H9 (cell line): Measurements from ENCODE around the gene RPL22. TPM values are rescaled to one million over a fixed set of nuclear protein-coding genes. Genes with fewer than 3 reads are reported as not detected.

Experiments used
- DNase-seq: peaks from one replicate; pipeline ENCODE4 v3.0.0-alpha.2; 2017
- H2AFZ ChIP-seq: one replicate; pipeline ENCODE4 v1.6.1; 2013; ENCODE audit warnings: mild to moderate bottlenecking, low read length, control low read depth, moderate library complexity
- H2AK5ac ChIP-seq: 2 replicates; pipeline ENCODE4 v1.6.1; 2013; ENCODE audit warnings: low read length, control low read depth, mixed read lengths; ENCODE audit not compliant: insufficient read length
- H2BK120ac ChIP-seq: one replicate; pipeline ENCODE4 v1.6.1; 2013; ENCODE audit warnings: low read depth, mild to moderate bottlenecking, low read length, control low read depth, inconsistent platforms; ENCODE audit not compliant: poor library complexity, severe bottlenecking
- H2BK12ac ChIP-seq: 2 replicates; pipeline ENCODE4 v1.6.1; 2013; ENCODE audit warnings: low read length, control low read depth, mixed read lengths, low read depth; ENCODE audit not compliant: insufficient read length
- H2BK15ac ChIP-seq: 2 replicates; pipeline ENCODE4 v1.6.1; 2013; ENCODE audit warnings: low read depth, low read length, control low read depth
- H2BK20ac ChIP-seq: one replicate; pipeline ENCODE4 v1.6.1; 2013; ENCODE audit warnings: low read depth, mild to moderate bottlenecking, low read length, control low read depth, inconsistent platforms; ENCODE audit not compliant: poor library complexity, severe bottlenecking
- H2BK5ac ChIP-seq: 2 replicates; pipeline ENCODE4 v1.6.1; 2013; ENCODE audit warnings: low read length, control low read depth, mixed read lengths; ENCODE audit not compliant: insufficient read length
- H3K14ac ChIP-seq: 2 replicates; pipeline ENCODE4 v1.6.1; 2013; ENCODE audit warnings: low read length, control low read depth; ENCODE audit not compliant: insufficient read depth
- H3K18ac ChIP-seq: 2 replicates; pipeline ENCODE4 v1.6.1; 2013; ENCODE audit warnings: low read depth, mild to moderate bottlenecking, mixed read lengths, low read length, control low read depth; ENCODE audit not compliant: insufficient read length
- H3K23ac ChIP-seq: 2 replicates; pipeline ENCODE4 v1.6.1; 2013; ENCODE audit warnings: low read length, control low read depth, mixed read lengths, low read depth; ENCODE audit not compliant: insufficient read length
- H3K23me2 ChIP-seq: 2 replicates; pipeline ENCODE4 v1.6.1; 2013; ENCODE audit warnings: low read depth, mild to moderate bottlenecking, mixed read lengths, low read length, control low read depth; ENCODE audit not compliant: insufficient read length, poor library complexity, severe bottlenecking
- H3K27ac ChIP-seq: 2 replicates; pipeline ENCODE4 v1.5.1; 2013; ENCODE audit warnings: low read length, control low read depth, mixed read lengths, low read depth; ENCODE audit not compliant: insufficient read length
- H3K27me3 ChIP-seq: 2 replicates; pipeline ENCODE4 v1.6.1; 2013; ENCODE audit warnings: low read length, control low read depth, inconsistent platforms; ENCODE audit not compliant: insufficient read depth
- H3K4ac ChIP-seq: 2 replicates; pipeline ENCODE4 v1.6.1; 2013; ENCODE audit warnings: low read depth, mild to moderate bottlenecking, control low read depth, inconsistent platforms, low read length, moderate library complexity
- H3K4me1 ChIP-seq: 2 replicates; pipeline ENCODE4 v1.6.1; 2013; ENCODE audit warnings: low read length, control low read depth, inconsistent platforms; ENCODE audit not compliant: insufficient read depth
- H3K4me2 ChIP-seq: 2 replicates; pipeline ENCODE4 v1.6.1; 2013; ENCODE audit warnings: low read length, control low read depth, mixed read lengths; ENCODE audit not compliant: insufficient read length, insufficient read depth
- H3K56ac ChIP-seq: 2 replicates; pipeline ENCODE4 v1.6.1; 2013; ENCODE audit warnings: low read depth, mild to moderate bottlenecking, mixed read lengths, low read length, control low read depth; ENCODE audit not compliant: insufficient read length
- H3K79me1 ChIP-seq: 2 replicates; pipeline ENCODE4 v1.6.1; 2013; ENCODE audit warnings: low read depth, mild to moderate bottlenecking, moderate library complexity, low read length, control low read depth, inconsistent platforms; ENCODE audit not compliant: insufficient read depth, poor library complexity, severe bottlenecking
- H3K79me2 ChIP-seq: 2 replicates; pipeline ENCODE4 v1.6.1; 2013; ENCODE audit warnings: low read length, control low read depth, inconsistent platforms; ENCODE audit not compliant: insufficient read depth
- H3K9ac ChIP-seq: 2 replicates; pipeline ENCODE4 v1.6.1; 2013; ENCODE audit warnings: low read length, control low read depth, mixed read lengths; ENCODE audit not compliant: insufficient read length; ENCODE audit errors: extremely low read depth
- H3K9me3 ChIP-seq: one replicate; pipeline ENCODE4 v1.6.1; 2013; ENCODE audit warnings: low read depth, low read length, inconsistent platforms; ENCODE audit not compliant: control insufficient read depth
- H3T11ph ChIP-seq: one replicate; pipeline ENCODE4 v1.6.1; 2013; ENCODE audit warnings: mild to moderate bottlenecking, low read length, control low read depth, inconsistent platforms
- H4K20me1 ChIP-seq: one replicate; pipeline ENCODE4 v1.6.1; 2013; ENCODE audit not compliant: control insufficient read depth, insufficient read length, insufficient read depth
- H4K5ac ChIP-seq: 2 replicates; pipeline ENCODE4 v1.6.1; 2013; ENCODE audit warnings: low read depth, mild to moderate bottlenecking, mixed read lengths, low read length, control low read depth; ENCODE audit not compliant: insufficient read length
- H4K8ac ChIP-seq: replicated peaks from 2 replicates; pipeline ENCODE4 v1.6.1; 2013; ENCODE audit warnings: low read length, control low read depth, mixed read lengths, low read depth; ENCODE audit not compliant: insufficient read length
- H4K91ac ChIP-seq: 2 replicates; pipeline ENCODE4 v1.6.1; 2013; ENCODE audit warnings: low read depth, mild to moderate bottlenecking, moderate library complexity, mixed read lengths, low read length, control low read depth; ENCODE audit not compliant: insufficient read length
- H3K27ac Mint-ChIP-seq, 3 experiments: 2 replicates in 2 of 3; 3 replicates in 1 of 3; pipeline ENCODE4 v1.8.0; 2020 to 2021; ENCODE audit warnings: mixed read lengths in 3 of 3, mild to moderate bottlenecking in 1 of 3, moderate library complexity in 1 of 3
- H3K27me3 Mint-ChIP-seq: 2 replicates; pipeline ENCODE4 v1.8.0; 2021; ENCODE audit warnings: low read depth, mild to moderate bottlenecking, moderate library complexity, mixed read lengths
- H3K36me3 Mint-ChIP-seq, 3 experiments: 2 replicates in 2 of 3; 3 replicates in 1 of 3; pipeline ENCODE4 v1.8.0; 2020 to 2021; ENCODE audit warnings: low read depth in 3 of 3, mixed read lengths in 3 of 3; ENCODE audit not compliant: insufficient read depth in 1 of 3
- H3K4me1 Mint-ChIP-seq, 2 experiments: 2 replicates each; pipeline ENCODE4 v1.8.0; 2020; ENCODE audit warnings: mixed read lengths in 2 of 2
- H3K4me3 Mint-ChIP-seq, 2 experiments: 2 replicates in 1 of 2; 3 replicates in 1 of 2; pipeline ENCODE4 v1.8.0; 2020 to 2021; ENCODE audit warnings: mild to moderate bottlenecking in 2 of 2, mixed read lengths in 2 of 2, moderate library complexity in 1 of 2
- H3K9me3 Mint-ChIP-seq, 2 experiments: 2 replicates in 1 of 2; 3 replicates in 1 of 2; pipeline ENCODE4 v1.8.0; 2020; ENCODE audit warnings: mild to moderate bottlenecking in 2 of 2, mixed read lengths in 2 of 2, moderate library complexity in 1 of 2
- WGBS: extraction: QIAGEN DNeasy Blood & Tissue Kit; methylation state at CpG from one replicate; pipeline ENCODE4 v1.1.7; 2013; ENCODE audit warnings: missing lambda C conversion rate, low lambda C conversion rate, mixed read lengths; ENCODE audit not compliant: insufficient read length; ENCODE audit errors: extremely low coverage; 5-methylcytosine and 5-hydroxymethylcytosine counted together
- total RNA-seq: library from RNA; stranded (reverse); gene quantifications from 2 replicates; pipeline ENCODE4 v1.2.1, GENCODE V29; 2021
- TF ChIP-seq, protein P1 (sequence below): fragments of 200-600 bp; sonication (generic); conservative IDR thresholded peaks from 3 replicates; pipeline ENCODE4 v1.8.0; 2021; ENCODE audit warnings: antibody characterized with exemption, mild to moderate bottlenecking

RPL22 gene
- total RNA-seq, 1 experiment from 2014 or later: 582 TPM

DNA sequence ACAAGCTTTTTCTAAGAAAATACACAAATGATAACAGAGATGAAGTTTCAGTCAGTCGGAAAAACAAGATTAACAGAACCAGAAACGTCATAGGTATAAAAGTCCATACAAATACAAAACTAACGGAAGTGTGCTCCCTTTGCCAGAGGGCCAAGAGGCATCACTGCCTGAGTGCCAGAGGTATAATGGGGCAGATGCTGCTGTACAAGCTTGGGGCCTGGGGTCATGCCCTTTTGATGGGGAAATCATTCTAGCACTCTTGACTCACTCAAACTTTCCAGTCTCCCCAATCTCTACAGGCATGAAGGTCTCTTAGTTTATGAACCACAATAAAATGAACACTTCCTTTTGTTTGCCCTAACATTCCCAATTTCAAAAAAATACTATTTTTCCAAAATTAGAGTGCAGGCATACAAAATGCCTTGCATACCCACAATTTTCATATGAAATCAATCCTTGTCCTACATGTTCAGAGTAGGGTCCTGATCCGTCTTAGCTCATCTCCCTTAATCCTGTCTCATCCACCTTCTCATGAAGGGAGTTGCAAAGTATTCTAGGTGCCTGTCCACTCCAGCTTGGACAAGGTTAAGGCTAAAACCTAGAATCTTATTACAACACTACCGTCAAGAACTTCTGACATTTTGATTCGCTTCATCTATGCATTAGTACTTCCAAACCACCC is 1.5 kb downstream of the RPL22 start:
- Histone ChIP-seq H3T11ph (no peak overlapping the region), H2AFZ (no peak overlapping the region), H4K8ac (no peak overlapping the region), H2BK12ac (no peak overlapping the region), H3K14ac (no peak overlapping the region), H3K23me2 (peaks cover 15% of the 10 kb centered on the region), H3K23ac (no peak overlapping the region), H2BK120ac (no peak overlapping the region), H2BK20ac (no peak overlapping the region), H2BK5ac (no peak overlapping the region), H3K79me2 (peaks cover 31% of the 10 kb centered on the region; the same call in 1 of the 2 replicates), H3K4ac (no peak overlapping the region), H2BK15ac (no peak overlapping the region), H4K5ac (no peak overlapping the region), H3K9me3 (no peaks in the 10 kb centered on the region), H3K79me1 (peaks cover 3% of the 10 kb centered on the region), H2AK5ac (no peak overlapping the region), H3K18ac (no peak overlapping the region), H3K4me1 (peaks cover 4% of the 10 kb centered on the region; the same call in 1 of the 2 replicates), H3K56ac (no peak overlapping the region), H3K9ac (peak overlapping the region; percentile 98), H3K4me2 (peak overlapping the region; percentile 81), H4K91ac (no peak overlapping the region), H3K27me3 (no peaks in the 10 kb centered on the region), H3K27ac (no peak overlapping the region), H4K20me1 (no peaks in the 10 kb centered on the region)
- Mint-ChIP-seq H3K4me1 (peaks cover 32 to 40% of the 10 kb centered on the region in 2 experiments), H3K27ac (peak overlapping the region; percentile 72 to 94 (median 92); a peak in 5 of 7 replicates), H3K4me3 (peak overlapping the region; percentile 90 to 94), H3K27me3 (peaks cover 2% of the 10 kb centered on the region; the same call in 1 of the 2 replicates), H3K36me3 (peaks cover 41 to 57% (median 50%) of the 10 kb centered on the region in 3 experiments), H3K9me3 (no peaks in the 10 kb centered on the region)
- no peak for DNase-seq
- no CpG with 5 or more reads among the region's 6 CpGs for WGBS
- TF ChIP-seq, protein P1, sequence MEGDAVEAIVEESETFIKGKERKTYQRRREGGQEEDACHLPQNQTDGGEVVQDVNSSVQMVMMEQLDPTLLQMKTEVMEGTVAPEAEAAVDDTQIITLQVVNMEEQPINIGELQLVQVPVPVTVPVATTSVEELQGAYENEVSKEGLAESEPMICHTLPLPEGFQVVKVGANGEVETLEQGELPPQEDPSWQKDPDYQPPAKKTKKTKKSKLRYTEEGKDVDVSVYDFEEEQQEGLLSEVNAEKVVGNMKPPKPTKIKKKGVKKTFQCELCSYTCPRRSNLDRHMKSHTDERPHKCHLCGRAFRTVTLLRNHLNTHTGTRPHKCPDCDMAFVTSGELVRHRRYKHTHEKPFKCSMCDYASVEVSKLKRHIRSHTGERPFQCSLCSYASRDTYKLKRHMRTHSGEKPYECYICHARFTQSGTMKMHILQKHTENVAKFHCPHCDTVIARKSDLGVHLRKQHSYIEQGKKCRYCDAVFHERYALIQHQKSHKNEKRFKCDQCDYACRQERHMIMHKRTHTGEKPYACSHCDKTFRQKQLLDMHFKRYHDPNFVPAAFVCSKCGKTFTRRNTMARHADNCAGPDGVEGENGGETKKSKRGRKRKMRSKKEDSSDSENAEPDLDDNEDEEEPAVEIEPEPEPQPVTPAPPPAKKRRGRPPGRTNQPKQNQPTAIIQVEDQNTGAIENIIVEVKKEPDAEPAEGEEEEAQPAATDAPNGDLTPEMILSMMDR: no peak
